Activated CD8-positive, alpha-beta memory T cell treated with anti-CD3 and anti-CD28 coated beads for 4 hours (primary cell): Measurements from ENCODE around the gene ARHGAP9.
"Not testable (repeated sequence)": the region's sequence is repeated elsewhere in the genome, so short reads cannot be mapped to it uniquely, and the experiment has no call there.

Source experiments
- DNase-seq, 2 donors: peaks; one replicate each; pipeline ENCODE4 v3.0.0-alpha.2; 2020; ENCODE audit warnings: low read depth in 2 of 2

Gene ARHGAP9

GRCh38 chr12:57456737-57457490 is 22.8 kb downstream of the ARHGAP9 start:
- DNase-seq = no peak

- DNase-seq = no peak
These were observed 23.4 kb downstream of the ARHGAP9 start for GRCh38 chr12:57456145-57456700.

- no peak for DNase-seq
These were observed 24.1 kb downstream of the ARHGAP9 start for GRCh38 chr12:57455374-57456144.

- DNase-seq = no peak
These were observed 24.9 kb downstream of the ARHGAP9 start, which contains the start of gene INHBE for GRCh38 chr12:57454566-57455373. TSS of gene INHBE (plus strand) at chr12:57455307. CDS start at chr12:57455537, 230 bp downstream.

- no peak for DNase-seq
These were observed 25.5 kb downstream of the ARHGAP9 start for GRCh38 chr12:57454213-57454565.

- DNase-seq = no peak
These were observed 26.6 kb downstream of the ARHGAP9 start for GRCh38 chr12:57452937-57453509.

DNA sequence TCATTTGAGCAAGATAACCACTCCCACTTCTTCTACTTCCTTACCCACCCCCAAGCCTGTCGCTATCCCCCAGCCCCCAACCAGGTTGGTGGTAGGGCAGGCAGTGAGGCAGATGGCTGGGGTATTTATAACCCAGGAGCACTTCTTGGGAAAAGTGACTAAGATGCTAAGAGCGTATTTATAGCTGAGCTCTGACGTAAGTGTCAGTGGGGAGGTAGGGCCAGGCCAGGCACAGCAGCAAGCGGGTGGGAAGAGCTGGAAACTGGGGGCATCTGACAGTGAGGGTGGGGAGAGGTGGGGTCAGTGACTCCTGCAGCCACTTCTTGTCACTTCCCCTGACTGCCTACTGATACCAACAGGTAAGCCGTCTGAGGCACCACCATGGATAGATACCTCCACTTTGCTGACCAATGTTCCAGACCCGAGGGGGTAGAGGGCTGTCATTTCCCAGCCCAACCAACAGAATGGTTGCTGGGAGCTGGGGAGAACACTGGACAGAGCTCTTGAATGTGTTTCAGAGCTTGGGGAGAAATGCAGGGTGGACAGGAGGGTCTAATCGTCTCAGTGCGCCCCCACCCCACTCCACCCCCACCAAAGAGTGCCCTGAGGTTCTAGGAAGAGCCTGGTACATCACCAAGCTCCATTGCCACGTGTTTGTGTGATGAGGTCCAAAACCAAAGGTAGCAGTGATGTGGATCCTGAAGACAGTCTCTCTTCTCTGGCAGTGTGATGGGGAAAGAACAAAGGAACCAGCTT is 27.3 kb downstream of the ARHGAP9 start:
- DNase-seq = no peak

DNA sequence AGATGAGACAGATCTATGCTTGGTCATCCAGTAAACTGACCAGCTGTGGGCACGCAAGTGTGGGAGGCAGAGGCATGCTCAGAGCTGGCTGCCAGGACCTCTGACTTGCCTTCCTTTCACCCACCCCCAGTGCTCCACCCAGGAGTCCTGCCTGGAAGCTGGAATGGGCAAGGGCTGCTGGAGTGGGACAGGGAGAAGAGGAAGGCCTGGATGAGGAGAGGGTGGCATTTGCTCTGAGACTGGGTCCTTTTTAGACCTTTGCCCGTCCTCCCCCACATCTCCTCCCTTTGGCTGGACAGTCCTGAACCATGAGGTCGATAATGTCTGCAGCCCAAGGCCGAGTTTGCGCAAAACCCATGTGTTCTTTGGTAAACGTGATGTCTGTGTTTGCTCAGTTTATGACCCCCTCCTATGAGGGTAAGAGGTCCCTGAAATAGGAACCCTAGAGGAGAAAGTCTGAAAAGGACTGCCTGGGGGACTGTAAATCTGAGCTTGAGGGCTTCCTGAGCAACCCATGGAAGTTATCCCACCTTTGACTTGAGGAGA is 28.4 kb downstream of the ARHGAP9 start:
- DNase-seq = no peak

DNA sequence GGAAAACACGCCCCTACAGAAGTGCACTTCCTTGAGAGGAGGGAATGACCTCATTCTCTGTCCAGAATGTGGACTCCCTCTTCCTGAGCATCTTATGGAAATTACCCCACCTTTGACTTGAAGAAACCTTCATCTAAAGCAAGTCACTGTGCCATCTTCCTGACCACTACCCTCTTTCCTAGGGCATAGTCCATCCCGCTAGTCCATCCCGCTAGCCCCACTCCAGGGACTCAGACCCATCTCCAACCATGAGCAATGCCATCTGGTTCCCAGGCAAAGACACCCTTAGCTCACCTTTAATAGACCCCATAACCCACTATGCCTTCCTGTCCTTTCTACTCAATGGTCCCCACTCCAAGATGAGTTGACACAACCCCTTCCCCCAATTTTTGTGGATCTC is 29.6 kb downstream of the ARHGAP9 start:
- DNase-seq = no peak

DNA sequence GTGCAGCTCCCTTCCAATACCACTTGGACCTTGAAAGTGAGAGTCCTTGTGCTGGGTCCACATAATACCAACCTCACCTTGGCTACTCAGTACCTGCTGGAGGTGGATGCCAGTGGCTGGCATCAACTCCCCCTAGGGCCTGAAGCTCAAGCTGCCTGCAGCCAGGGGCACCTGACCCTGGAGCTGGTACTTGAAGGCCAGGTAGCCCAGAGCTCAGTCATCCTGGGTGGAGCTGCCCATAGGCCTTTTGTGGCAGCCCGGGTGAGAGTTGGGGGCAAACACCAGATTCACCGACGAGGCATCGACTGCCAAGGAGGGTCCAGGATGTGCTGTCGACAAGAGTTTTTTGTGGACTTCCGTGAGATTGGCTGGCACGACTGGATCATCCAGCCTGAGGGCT is 30.3 kb downstream of the ARHGAP9 start:
- no peak for DNase-seq

GRCh38 chr12:57448669-57449068 is 31.0 kb downstream of the ARHGAP9 start:
- no peak for DNase-seq

DNA sequence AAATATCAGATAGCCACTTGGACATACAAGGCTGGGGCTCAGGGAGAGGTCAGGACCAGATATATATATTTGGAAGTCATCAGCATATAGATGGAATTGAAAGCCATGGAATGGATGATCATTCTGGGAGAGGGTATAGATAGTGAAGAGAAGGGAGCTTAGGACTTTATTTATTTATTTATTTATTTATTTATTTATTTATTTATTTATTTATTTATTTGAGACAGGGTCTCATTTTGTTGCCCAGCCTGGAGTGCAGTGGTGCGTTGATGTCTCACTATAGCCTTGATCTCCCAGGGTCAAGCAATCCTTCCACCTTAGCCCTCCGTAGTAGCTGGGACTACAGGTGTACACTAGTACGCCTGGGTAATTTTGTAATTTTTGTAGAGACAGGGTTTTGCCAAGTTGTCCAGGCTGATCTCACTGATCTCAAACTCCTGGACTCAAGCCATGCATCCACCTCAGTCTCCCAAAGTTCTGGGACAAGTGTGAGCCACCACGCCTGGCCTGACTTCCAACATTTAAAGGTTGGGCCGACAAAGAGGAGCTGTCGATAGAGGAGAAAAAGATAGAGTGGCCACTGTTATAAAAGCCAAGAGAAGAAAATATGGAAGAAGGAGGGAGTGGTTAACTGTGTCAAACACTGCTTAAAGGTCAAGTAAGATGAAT is 33.2 kb downstream of the ARHGAP9 start:
- DNase-seq = no peak

DNA sequence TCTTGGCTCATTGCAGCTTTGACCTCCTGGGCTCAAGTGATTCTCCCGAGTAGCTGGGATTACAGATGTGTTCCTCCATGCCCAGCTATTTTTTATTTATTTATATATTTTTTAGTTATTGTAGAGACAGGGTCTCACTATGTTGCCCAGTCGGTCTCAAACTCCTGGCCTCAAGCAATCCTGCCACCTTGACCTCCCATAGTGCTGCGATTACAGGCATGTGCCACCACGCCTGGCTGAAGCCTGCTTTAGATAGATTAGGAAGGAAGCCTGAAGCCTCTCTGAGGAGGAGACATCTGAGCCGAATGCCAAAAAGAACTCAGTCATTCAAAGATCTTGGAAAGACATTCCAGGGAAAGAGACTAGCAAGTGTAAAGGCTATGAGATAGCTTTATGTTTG is 34.9 kb downstream of the ARHGAP9 start:
- no peak for DNase-seq

DNA sequence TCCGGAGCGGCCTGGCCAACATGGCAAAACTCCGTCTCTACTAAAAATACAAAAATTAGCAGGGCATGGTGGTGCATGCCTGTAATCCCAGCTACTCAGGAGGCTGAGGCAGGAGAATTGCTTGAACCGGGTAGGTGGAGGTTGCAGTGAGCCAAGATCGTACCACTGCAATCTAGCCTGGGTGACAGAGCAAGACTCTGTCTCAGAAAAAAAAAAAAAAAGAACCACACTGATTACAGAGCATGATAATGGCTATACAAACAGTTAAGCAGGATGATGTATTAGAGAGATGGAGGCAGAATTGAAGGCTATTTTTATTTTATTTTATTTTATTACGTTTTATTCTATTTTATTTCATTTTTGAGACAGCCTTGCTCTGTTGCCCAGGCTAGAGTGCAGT is 35.3 kb downstream of the ARHGAP9 start:
- not testable (repeated sequence) for DNase-seq

GRCh38 chr12:57441846-57442427 is 37.7 kb downstream of the ARHGAP9 start:
- no peak for DNase-seq

- not testable (repeated sequence) for DNase-seq
These were observed 38.3 kb downstream of the ARHGAP9 start for GRCh38 chr12:57441393-57441792.

DNA sequence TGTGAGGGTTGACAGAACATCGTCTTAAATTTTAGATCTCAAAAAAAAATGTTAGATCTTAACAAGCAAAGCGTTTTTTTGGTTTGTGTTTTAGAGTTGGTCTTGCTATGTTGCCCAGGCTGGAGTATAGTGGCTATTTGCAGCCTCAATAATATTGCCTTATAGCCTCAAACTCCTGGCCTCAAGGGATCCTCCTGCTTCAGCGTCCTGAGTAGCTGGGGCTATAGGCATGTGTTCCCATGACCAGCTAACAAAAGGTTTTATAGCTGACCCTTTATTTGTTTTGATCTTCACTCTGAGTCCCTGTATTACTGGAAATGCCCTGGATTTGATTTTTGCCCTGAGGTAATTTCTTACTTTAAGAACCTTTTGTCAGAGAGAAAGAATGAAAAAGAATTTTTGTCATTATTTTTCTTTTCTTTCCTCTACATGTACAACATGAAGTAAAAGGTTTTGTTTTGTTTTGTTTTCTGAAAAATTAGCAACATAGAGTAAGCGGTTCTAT is 39.9 kb downstream of the ARHGAP9 start:
- DNase-seq = no peak

DNA sequence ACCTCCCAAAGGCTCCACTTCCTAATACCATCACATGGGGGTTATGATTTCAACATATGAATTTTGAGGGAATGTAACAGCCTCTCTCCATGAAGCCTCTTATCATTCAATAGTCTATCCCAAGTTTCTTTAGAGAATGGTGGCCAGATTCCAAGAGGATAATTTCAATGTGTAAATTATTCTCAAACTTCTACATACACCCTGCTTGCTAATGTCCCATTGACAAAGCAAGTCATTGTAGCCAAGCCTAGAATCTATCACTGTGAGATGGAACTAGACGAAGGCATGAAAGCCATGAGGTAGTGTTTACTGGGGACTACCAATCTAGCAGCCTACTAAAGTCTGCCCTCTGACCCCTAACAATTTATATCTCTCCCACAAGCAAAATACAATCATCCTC is 41.3 kb downstream of the ARHGAP9 start:
- no peak for DNase-seq

- DNase-seq = no peak
These were observed 44.4 kb downstream of the ARHGAP9 start for GRCh38 chr12:57435293-57435692.
